ENCODE data around the gene C2orf69. TPM values are rescaled to one million over a fixed set of nuclear protein-coding genes. Genes with fewer than 3 reads are reported as not detected.
A peak's percentile ranks its signal among the peaks of the same experiment; 100 is the strongest.

The C2orf69 gene
- total RNA-seq, 1 experiment from 2014 or later, result 29.9 TPM

DNA sequence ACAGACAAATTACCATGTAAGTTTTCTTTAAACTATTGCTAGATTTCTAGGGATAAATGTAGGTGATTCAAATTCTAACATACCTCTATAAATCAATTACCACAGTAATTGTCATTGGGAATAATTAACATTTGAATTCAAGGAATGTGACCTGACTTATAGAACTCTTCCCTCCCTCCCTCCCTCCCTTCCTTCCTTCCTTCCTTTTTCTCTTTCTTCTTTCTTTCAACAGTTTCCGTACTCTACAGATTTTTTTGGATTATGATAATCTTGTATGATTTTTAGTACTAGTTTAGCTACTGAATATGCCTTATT is 41.9 kb upstream of the C2orf69 start (continued):
- TF ChIP-seq ZNF121 (CRISPR knock-in tag; IDR thresholded peaks at IDR 0.05), result no peak

DNA sequence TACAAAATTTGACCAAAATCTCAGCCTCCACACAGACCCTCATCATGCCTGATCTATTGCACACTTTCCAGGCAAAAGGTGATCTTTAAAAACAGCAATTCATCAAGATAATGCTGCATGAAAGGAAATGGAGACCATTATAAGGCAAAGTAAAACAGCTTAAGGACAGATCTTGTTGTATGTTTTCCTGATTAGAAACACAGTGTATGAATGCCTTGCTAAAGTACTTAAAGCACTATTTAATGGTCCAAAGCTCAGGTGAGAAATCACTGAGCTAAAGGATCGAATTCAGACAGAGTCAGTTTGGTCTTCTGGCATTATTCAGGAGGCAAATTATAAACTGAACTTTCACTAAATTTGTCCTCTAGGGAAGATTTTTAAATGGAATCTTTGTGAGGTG is 41.4 kb upstream of the C2orf69 start:
- H3K9me3 Mint-ChIP-seq, result peaks cover 13% of the 10 kb centered on the region
- peak overlapping the region; percentile 55 for H3K4me3 Mint-ChIP-seq
- TF ChIP-seq, protein P1, sequence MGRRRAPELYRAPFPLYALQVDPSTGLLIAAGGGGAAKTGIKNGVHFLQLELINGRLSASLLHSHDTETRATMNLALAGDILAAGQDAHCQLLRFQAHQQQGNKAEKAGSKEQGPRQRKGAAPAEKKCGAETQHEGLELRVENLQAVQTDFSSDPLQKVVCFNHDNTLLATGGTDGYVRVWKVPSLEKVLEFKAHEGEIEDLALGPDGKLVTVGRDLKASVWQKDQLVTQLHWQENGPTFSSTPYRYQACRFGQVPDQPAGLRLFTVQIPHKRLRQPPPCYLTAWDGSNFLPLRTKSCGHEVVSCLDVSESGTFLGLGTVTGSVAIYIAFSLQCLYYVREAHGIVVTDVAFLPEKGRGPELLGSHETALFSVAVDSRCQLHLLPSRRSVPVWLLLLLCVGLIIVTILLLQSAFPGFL (CRISPR knock-in tag; IDR thresholded peaks at IDR 0.05; ENCODE audit: borderline replicate concordance), result no peak
- TF ChIP-seq, protein P2, sequence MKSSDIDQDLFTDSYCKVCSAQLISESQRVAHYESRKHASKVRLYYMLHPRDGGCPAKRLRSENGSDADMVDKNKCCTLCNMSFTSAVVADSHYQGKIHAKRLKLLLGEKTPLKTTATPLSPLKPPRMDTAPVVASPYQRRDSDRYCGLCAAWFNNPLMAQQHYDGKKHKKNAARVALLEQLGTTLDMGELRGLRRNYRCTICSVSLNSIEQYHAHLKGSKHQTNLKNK (CRISPR knock-in tag; IDR thresholded peaks at IDR 0.05), result 0 out of 2 replicates have a peak, but pooled peaks have one; percentile 37
- no peak for TF ChIP-seq ZNF138 (CRISPR knock-in tag; conservative IDR thresholded peaks at IDR 0.05)
- peaks cover 3% of the 10 kb centered on the region; the same call in 1 of the 2 replicates for H3K27me3 Mint-ChIP-seq (ENCODE audit: low read depth)
- POLR2A ChIA-PET, result no interaction called here
- CTCF ChIA-PET, result no interaction called here
- peaks cover 13% of the 10 kb centered on the region for H3K36me3 Mint-ChIP-seq
- peak; percentile 66 for ATAC-seq
- DNase-seq (ENCODE audit: low spot score), result no peak
- H3K27ac Mint-ChIP-seq, result peak overlapping the region; percentile 99
- peaks cover 41% of the 10 kb centered on the region for H3K4me1 Mint-ChIP-seq

DNA sequence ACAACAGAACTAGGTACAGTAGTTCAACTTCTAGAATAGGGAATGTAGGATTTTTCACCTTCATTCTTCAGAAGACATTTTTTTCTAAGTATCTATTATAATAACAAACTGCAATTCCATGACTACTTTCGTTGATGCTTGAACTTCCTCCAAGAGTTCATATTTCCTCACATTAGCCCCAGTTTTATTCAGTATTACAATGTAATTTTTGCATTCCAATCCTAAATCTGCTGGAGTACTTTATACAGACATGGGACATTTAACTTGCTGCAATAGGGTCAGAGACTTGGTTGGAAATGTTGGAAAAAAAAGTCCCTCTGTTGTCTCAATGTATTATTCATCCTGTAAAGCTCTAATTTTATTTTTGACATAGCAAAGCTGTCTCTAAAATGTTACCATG is 40.5 kb upstream of the C2orf69 start:
- CTCF ChIA-PET, result interaction anchor here (0.7 kb wide), 1 partner anchor 94 kb away, joined by 4 read pairs; no protein-coding TSS in a partner anchor
- ATAC-seq, result no peak
- Mint-ChIP-seq H3K4me3 (no peak overlapping the region), H3K4me1 (peaks cover 41% of the 10 kb centered on the region), H3K36me3 (peaks cover 22% of the 10 kb centered on the region), H3K27me3 (ENCODE audit: low read depth) (peaks cover 6% of the 10 kb centered on the region), H3K9me3 (peaks cover 23% of the 10 kb centered on the region), H3K27ac (peak overlapping the region; percentile 81)
- POLR2A ChIA-PET, result no interaction called here
- TF ChIP-seq, protein P1 (CRISPR knock-in tag; IDR thresholded peaks at IDR 0.05; ENCODE audit: borderline replicate concordance), result no peak
- TF ChIP-seq, protein P3, sequence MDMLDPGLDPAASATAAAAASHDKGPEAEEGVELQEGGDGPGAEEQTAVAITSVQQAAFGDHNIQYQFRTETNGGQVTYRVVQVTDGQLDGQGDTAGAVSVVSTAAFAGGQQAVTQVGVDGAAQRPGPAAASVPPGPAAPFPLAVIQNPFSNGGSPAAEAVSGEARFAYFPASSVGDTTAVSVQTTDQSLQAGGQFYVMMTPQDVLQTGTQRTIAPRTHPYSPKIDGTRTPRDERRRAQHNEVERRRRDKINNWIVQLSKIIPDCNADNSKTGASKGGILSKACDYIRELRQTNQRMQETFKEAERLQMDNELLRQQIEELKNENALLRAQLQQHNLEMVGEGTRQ (CRISPR knock-in tag; IDR thresholded peaks at IDR 0.05), result no peak
- TF ChIP-seq NR1H2 (CRISPR knock-in tag; IDR thresholded peaks at IDR 0.05), result no peak
- TF ChIP-seq, protein P4, sequence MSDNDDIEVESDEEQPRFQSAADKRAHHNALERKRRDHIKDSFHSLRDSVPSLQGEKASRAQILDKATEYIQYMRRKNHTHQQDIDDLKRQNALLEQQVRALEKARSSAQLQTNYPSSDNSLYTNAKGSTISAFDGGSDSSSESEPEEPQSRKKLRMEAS (CRISPR knock-in tag; IDR thresholded peaks at IDR 0.05), result no peak
- TF ChIP-seq, protein P5, sequence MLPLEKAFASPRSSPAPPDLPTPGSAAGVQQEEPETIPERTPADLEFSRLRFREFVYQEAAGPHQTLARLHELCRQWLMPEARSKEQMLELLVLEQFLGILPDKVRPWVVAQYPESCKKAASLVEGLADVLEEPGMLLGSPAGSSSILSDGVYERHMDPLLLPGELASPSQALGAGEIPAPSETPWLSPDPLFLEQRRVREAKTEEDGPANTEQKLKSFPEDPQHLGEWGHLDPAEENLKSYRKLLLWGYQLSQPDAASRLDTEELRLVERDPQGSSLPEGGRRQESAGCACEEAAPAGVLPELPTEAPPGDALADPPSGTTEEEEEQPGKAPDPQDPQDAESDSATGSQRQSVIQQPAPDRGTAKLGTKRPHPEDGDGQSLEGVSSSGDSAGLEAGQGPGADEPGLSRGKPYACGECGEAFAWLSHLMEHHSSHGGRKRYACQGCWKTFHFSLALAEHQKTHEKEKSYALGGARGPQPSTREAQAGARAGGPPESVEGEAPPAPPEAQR (CRISPR knock-in tag; IDR thresholded peaks at IDR 0.05), result no peak
- no peak for DNase-seq (ENCODE audit: low spot score)

DNA sequence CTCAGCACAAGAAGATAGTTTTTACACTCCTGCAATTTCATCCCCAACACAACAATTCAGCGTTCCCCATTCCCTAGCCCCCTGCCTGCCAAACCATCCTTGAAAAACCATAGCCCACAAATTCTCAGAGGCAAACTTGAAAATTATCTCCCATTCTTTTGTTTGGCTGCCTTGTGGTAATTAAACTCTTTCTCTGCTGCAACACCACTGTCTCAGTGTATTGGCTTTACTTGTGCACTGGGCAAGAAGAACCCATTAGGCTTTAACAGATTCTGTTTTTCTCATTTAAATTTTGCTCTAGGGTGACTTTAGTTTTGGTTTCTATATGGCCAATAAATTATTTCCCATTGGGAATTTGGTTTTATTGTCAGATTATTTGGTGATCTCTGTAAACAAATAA is 36.9 kb upstream of the C2orf69 start:
- CTCF ChIA-PET, result no interaction called here
- Mint-ChIP-seq H3K27me3 (ENCODE audit: low read depth) (peaks cover 3% of the 10 kb centered on the region; the same call in 1 of the 2 replicates), H3K36me3 (peaks cover 30% of the 10 kb centered on the region), H3K9me3 (peaks cover 37% of the 10 kb centered on the region), H3K4me3 (no peak overlapping the region), H3K4me1 (peaks cover 18% of the 10 kb centered on the region), H3K27ac (no peak overlapping the region)
- POLR2A ChIA-PET, result no interaction called here
- ATAC-seq (no peak), DNase-seq (ENCODE audit: low spot score) (no peak)
- TF ChIP-seq ZNF263 (CRISPR knock-in tag; IDR thresholded peaks at IDR 0.05; ENCODE audit: low read depth) (no peak), SP1 (CRISPR knock-in tag; conservative IDR thresholded peaks at IDR 0.05) (no peak), RORB (CRISPR knock-in tag; IDR thresholded peaks at IDR 0.05) (no peak), NR2C2 (CRISPR knock-in tag; IDR thresholded peaks at IDR 0.05) (no peak), CBFB (CRISPR knock-in tag; IDR thresholded peaks at IDR 0.05; ENCODE audit: low read depth) (no peak), GABPB1 (CRISPR knock-in tag; IDR thresholded peaks at IDR 0.05) (no peak), ZNF121 (CRISPR knock-in tag; IDR thresholded peaks at IDR 0.05) (no peak), FOXJ3 (CRISPR knock-in tag; IDR thresholded peaks at IDR 0.05; ENCODE audit: borderline replicate concordance) (no peak), GRHL2 (CRISPR knock-in tag; IDR thresholded peaks at IDR 0.05; ENCODE audit: insufficient replicate concordance, severe bottlenecking) (no peak), CREM (CRISPR knock-in tag; IDR thresholded peaks at IDR 0.05) (no peak), JUN (CRISPR knock-in tag; IDR thresholded peaks at IDR 0.05) (no peak)
- TF ChIP-seq, protein P4 (CRISPR knock-in tag; IDR thresholded peaks at IDR 0.05), result no peak
- TF ChIP-seq, protein P6, sequence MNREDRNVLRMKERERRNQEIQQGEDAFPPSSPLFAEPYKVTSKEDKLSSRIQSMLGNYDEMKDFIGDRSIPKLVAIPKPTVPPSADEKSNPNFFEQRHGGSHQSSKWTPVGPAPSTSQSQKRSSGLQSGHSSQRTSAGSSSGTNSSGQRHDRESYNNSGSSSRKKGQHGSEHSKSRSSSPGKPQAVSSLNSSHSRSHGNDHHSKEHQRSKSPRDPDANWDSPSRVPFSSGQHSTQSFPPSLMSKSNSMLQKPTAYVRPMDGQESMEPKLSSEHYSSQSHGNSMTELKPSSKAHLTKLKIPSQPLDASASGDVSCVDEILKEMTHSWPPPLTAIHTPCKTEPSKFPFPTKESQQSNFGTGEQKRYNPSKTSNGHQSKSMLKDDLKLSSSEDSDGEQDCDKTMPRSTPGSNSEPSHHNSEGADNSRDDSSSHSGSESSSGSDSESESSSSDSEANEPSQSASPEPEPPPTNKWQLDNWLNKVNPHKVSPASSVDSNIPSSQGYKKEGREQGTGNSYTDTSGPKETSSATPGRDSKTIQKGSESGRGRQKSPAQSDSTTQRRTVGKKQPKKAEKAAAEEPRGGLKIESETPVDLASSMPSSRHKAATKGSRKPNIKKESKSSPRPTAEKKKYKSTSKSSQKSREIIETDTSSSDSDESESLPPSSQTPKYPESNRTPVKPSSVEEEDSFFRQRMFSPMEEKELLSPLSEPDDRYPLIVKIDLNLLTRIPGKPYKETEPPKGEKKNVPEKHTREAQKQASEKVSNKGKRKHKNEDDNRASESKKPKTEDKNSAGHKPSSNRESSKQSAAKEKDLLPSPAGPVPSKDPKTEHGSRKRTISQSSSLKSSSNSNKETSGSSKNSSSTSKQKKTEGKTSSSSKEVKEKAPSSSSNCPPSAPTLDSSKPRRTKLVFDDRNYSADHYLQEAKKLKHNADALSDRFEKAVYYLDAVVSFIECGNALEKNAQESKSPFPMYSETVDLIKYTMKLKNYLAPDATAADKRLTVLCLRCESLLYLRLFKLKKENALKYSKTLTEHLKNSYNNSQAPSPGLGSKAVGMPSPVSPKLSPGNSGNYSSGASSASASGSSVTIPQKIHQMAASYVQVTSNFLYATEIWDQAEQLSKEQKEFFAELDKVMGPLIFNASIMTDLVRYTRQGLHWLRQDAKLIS (CRISPR knock-in tag; IDR thresholded peaks at IDR 0.05; ENCODE audit: borderline replicate concordance), result no peak
- TF ChIP-seq, protein P5 (CRISPR knock-in tag; IDR thresholded peaks at IDR 0.05), result no peak

Data from WTC11 (cell line).